Measurements from ENCODE around the gene OR5B12.

OR5B12 gene

GRCh38 chr11:58394195-58394594 is 47.8 kb downstream of the OR5B12 start:
- no peak for TF ChIP-seq CTCF (IDR thresholded peaks at IDR 0.05; ENCODE audit: low read depth, low read length)
- Histone ChIP-seq H3K27ac (no peak overlapping the region), H3K4me3 (ENCODE audit: low read depth, low read length) (no peak overlapping the region), H3K9me3 (ENCODE audit: severe bottlenecking) (no peaks in the 10 kb centered on the region), H3K36me3 (no peaks in the 10 kb centered on the region), H3K27me3 (ENCODE audit: insufficient read depth, low read depth, severe bottlenecking) (peaks cover 41% of the 10 kb centered on the region)
- no peak for DNase-seq

DNA sequence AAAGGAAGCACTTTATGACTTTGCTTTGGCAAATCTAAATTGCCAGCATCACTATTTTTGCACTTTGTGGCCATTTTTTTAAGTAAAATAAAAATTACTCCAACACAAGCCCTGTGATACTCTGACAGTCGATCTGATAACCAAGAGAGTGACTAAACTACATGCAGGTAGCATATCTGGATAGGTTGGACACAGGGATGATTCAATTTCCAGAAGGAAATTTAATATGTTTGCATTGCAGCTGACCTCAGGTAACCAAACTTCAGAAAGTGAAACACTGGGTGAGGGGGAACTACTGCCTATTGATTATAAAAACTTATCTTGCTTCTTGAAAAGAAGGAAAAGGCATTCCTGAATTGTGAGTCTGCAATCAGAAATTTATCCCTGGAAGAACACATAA is 49.3 kb downstream of the OR5B12 start:
- Histone ChIP-seq H3K4me3 (ENCODE audit: low read depth, low read length) (no peak overlapping the region), H3K9me3 (ENCODE audit: severe bottlenecking) (no peaks in the 10 kb centered on the region), H3K36me3 (no peaks in the 10 kb centered on the region), H3K27ac (no peak overlapping the region), H3K27me3 (ENCODE audit: insufficient read depth, low read depth, severe bottlenecking) (peaks cover 44% of the 10 kb centered on the region)
- DNase-seq: no peak
- TF ChIP-seq CTCF (IDR thresholded peaks at IDR 0.05; ENCODE audit: low read depth, low read length): no peak

GRCh38 chr11:58391879-58392278 is 50.2 kb downstream of the OR5B12 start:
- TF ChIP-seq CTCF (IDR thresholded peaks at IDR 0.05; ENCODE audit: low read depth, low read length): no peak
- Histone ChIP-seq H3K4me3 (ENCODE audit: low read depth, low read length) (no peak overlapping the region), H3K9me3 (ENCODE audit: severe bottlenecking) (no peaks in the 10 kb centered on the region), H3K27me3 (ENCODE audit: insufficient read depth, low read depth, severe bottlenecking) (peaks cover 41% of the 10 kb centered on the region), H3K27ac (no peak overlapping the region), H3K36me3 (no peaks in the 10 kb centered on the region)
- DNase-seq: no peak

DNA sequence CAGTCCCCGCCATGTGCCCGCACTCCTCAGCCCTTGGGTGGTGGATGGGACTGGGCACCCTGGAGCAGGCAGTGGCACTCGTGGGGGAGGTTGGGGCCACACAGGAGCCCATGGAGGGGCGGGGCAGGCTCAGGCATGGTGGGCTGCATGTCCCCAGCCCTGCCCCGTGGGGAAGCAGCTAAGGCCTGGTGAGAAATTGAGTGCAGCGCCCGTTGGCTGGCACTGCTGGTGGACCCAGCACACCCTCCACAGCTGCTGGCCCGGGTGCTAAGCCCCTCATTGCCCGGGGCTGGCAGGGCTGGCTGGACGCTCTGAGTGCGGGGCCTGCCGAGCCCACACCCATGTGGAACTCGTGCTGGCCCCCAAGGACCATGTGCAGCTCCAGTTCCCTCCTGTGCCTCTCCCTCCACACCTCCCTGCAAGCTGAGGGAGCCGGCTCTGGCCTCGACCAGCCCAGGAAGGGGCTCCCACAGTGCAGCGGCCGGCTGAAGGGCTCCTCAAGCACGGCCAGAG is 51.4 kb downstream of the OR5B12 start:
- TF ChIP-seq CTCF (IDR thresholded peaks at IDR 0.05; ENCODE audit: low read depth, low read length): no peak
- Histone ChIP-seq H3K27me3 (ENCODE audit: insufficient read depth, low read depth, severe bottlenecking) (peaks cover 30% of the 10 kb centered on the region), H3K27ac (no peak overlapping the region)

More for the DNA sequence above, 51.4 kb downstream of the OR5B12 start:
- Histone ChIP-seq H3K36me3 (no peaks in the 10 kb centered on the region), H3K4me3 (ENCODE audit: low read depth, low read length) (no peak overlapping the region), H3K9me3 (ENCODE audit: severe bottlenecking) (no peaks in the 10 kb centered on the region)
- no peak for DNase-seq
